Activated T-cell treated with anti-CD3 and anti-CD28 coated beads for 4 hours (primary cell): ENCODE results near the gene OSBPL1A.

ENCODE experiments used
- DNase-seq: peaks from one replicate; pipeline ENCODE4 v3.0.0-alpha.2; 2020

OSBPL1A gene

DNA sequence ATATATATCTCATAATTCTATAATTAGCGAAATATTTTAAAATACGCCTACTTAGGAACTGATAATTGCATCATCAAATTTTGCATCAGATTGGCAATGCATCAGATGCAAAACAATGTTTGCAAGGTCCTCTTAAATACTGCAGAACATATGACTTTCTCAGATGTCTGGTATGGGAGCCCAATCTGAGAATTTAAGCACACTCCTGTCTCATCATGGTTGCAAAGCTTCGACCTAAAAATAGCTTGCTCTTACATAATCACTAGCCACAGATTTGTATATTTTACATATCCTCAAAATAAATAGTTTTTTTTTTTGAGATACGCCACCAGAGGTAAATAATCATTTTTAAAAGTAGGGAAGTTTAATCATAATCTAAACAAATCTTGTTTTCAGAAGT, 135.5 kb downstream of the OSBPL1A start:
- no peak for DNase-seq

DNA sequence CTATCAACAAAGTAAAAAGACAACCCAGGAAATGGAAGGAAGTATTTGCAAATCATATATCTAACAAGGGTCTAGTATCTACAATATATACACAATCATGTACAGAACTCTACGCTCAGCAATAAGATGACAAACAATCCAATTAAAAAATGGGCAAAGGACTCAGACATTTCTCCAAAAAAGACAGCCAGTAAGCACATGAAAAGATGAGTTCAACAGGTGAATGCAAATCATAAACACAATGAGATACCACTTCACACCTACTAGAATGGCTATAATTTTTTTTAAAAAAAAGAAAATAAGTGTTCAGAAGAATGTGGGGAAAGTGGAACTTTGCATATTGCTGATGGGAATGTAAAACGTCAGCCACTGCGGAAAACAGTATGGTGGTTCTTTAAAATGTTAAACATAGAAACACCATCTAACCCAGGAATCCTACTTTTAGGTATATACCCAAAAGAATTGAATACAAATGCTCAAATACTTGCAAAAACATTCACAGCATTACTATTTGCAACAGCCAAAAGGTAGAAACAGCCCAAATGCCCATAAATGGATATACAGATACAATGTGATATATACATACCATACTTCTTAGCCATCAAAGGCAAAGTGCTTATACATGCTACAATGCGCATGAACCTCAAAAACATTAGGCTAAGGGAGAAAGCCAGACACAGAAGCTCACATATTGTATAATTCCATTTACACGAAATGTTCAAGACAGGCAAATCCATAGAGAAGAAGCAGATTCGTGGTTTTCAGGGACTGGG, 137.6 kb downstream of the OSBPL1A start:
- no peak for DNase-seq

DNA sequence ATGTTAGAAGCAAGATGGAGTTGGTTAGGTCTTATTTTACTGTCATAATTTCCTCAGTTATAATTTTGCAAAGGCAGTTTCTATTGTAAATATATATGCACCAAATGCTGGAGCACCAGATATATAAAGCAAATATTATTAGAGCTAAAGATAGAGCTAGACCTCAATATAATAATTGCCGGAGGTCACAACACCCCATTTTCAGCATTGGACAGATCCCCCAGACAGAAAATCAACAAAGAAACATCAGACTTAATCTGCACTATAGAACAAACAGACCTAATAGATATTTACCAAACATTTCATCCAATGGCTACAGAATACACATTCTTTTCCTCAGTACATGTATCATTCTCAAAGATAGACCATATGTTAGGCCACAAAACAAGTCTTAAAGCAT, 143.6 kb downstream of the OSBPL1A start:
- DNase-seq: no peak

DNA sequence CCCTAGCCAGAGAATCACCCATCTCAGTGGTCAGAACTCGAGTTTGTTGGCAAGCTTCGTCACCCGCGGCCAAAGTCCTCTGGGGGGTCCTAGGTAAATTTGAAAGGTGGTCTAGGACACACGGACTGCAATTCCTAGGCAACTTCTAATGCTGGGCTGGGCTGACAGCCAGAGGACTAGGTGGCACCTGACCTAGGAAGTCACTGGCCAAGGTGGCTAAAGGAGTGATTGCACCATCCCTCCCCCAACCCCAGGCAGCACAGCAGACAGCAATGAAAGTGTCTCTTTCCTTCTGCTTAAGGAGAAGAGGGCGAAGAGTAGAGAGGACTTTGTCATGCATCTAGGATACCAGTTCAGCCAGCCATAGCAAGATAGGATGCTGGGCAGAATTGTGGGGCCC, 147.9 kb downstream of the OSBPL1A start:
- DNase-seq: no peak

DNA sequence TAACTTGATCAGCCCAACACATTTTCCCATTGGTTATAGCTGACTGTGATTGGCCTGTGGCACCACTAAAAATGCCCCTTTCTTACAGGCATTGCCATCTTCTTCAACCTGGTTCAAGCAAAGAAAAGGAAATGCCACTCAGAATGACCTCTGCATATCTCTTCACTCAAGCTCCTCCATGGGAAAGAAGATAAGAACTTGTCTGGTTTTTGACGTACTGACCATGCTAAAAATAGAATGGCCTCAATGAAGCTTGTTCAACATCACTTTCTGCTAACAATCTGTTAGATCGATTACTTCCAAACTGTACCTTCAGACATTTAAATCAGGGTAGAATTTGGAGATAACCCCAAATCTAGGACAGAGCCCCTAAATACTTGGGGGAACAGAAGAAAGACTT, 149.3 kb downstream of the OSBPL1A start:
- DNase-seq: no peak

DNA sequence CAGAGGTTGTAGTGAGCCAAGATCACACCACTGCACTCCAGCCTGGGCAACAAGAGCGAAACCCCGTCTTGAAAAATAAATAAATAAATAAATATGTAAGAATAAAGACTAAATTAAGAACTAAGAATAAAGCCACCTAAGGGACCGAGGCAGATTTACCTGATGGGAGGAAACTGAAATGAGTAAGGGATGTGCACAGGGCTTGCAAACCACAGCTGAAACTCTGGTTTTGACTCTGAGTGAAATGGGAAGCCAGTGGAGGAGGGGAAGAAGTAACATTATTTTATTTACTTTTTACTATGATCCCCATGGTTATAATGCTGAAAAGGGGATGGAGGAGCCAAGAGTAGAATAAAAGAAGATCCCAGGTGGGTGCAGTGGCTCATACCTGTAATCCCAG, 151.5 kb downstream of the OSBPL1A start:
- DNase-seq: no peak

DNA sequence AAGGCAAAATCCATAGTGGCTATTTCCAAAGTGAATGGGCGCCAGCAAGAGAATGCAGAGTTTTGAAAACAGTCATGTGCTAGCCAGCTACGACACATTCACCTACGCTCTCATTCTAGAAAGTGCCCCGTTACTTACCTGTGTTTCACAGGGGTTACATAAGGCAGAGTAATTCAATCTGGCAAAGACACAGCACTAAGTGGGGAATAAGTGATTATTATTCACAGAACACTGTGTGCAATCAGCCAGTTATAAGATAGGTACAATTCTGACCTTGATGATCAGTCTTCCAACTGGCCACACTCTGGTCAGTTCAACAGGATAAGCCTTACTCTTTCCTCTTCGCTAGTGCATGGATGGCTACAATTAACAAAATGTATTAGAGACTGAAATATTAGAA, 152.9 kb downstream of the OSBPL1A start:
- no peak for DNase-seq

DNA sequence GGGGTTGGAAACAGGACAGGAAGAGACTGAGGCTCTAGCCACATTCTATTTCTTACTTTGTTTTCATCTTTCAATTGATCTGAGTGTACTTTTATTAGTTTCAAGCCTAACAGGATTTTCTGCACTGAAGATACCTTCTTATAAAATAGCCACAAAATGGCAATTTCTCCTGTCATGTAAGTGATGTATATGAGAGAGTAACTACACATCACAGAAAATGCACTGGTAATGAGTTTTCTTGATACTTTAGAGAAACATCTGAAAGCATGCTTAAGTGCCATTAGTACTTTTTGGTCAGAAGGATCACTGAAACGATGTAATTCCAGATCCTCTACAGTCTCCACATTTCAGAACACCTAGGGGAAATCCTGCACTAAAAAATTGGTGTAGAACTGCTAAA, 153.9 kb downstream of the OSBPL1A start:
- DNase-seq: no peak

DNA sequence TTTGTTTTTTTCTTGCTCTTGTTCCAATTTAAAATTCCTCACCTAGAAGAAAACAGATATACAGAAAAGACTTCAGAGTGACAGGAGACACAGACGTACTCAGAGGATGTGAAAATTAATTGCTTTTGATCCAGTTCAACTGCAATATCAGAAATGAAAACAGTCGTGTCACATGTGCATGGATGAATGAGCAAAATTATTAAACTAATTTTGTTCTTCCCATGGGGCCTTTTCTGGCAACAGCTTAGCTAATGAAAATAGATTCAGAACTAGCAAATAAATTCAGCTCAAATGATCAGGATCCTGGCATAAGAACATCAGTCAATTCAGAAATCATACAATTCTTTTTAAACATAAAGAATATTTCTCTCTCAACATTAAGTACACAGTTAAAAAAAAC, 158.3 kb downstream of the OSBPL1A start:
- DNase-seq: no peak

DNA sequence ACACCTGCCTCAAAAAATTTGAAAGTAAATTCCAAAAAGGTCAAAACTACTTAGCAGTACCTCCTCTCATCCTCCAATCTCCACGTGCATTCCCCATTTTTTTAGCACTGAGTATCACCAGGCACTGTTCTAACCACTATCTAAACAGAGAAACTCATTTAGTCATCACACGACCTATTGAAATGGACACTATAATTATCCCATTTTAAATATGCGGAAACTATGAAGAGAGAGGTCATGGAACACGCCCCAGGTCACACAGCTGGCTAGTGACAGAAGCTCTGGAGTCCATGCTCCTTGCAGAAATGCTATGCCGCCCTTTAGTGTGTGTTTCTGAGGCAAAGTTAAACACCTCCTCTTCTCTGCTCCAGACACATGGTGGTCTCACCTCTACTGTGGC, 159.2 kb downstream of the OSBPL1A start:
- no peak for DNase-seq

DNA sequence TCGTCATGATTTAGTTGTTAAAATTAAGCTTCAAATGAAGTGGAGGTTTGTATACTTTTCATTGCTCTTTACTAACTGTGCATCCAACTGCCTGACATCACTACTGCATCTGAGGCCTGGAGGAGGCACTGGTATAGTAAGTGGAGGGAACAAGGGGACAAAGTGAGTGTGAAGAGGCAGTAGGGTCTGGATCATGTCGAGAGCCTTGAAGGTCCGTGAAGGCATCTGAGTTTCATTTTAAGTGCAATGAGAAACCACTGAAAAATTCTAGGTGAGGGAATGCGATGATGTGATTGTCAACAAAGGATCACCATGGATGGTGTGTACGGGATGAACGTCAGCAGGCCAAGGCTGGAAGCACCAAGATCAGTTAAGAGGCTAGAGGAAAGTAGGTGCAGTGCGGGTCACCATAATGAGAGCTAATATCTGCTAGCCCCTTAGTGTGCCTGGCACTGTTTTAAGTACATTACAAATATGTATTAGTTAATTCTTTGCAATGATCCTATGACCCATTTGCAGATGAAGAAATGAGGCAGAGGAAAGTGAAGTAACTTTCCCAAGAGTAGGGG, 162.7 kb downstream of the OSBPL1A start:
- DNase-seq: no peak

DNA sequence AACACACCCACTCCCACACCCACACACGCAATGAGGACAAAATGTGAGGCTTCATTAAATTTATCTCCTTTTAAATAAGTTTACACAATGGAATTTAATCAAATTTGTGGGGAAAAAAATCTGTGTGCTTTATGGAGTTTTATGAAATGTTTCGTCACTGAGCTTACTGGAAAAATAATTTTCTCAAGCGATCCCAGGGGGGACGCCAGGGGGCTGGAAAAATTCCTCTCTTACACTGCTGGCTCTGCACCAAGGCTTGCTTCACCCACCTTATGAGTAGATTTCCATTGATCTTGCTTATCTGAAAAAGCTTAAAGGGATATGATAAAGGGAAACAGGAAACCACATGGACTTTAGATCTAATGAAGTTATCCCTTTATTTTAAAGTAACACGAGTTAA, 163.3 kb downstream of the OSBPL1A start:
- DNase-seq: no peak

DNA sequence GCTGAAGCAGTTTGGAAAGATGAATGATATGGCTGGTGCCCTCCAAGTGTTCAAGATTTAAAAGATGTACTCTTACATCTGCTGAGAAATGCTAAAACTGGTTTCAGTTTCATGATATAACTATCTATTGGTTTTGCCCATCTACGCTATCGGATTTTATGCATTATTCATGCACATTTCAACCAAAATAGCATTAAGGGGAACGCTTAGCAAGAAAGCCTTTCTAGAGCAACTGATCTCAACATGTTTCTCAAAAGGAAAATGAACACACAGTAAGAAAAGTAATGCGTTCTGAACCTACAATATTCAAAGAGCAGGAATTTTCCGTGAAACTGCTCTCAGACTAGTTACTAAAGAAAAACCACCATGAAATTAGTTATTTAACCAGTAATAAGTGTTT, 164.8 kb downstream of the OSBPL1A start:
- DNase-seq: no peak

DNA sequence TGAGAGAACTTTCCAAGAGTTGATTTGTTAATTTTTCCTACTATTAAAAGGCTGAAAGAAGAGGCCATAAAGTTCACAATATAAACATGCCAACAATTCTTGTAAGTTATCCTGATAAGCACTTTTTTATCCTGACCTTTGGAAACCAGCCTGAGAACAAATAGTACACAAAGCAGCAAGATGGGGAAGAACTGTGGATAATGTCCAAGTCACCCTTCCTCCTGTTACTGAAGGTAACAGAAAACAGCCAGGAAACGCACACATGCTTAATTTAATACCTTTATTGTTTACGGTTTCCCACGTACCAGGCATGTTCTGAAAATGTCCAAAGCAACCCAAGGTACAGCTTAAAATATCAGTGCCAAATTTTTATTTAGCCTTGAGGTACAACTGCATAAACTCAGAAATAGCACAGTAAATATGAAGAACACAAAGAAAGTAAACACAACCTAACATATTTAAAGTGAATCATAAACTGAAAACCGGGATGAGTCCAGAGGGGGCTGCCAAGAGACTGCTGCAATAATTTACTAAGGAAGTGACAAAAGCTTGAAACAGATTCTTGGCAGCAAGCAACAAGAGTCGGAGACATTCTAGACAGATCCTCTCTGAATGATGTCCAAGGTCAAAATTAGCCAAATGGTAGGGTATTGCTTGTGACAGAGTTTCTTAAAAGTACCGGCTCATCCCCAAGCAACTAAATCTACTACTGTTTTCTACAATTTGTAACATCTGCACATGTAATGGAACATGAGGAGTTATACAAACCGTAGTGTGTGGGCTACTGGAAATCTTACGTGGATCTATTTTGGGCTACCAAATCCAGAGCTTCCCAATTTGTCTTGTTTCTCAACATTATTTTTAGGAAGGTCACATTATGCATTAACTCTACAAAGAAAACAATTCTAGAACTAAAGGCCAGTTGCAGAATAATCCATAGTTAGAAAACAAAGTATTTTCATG, 165.6 kb downstream of the OSBPL1A start:
- no peak for DNase-seq

DNA sequence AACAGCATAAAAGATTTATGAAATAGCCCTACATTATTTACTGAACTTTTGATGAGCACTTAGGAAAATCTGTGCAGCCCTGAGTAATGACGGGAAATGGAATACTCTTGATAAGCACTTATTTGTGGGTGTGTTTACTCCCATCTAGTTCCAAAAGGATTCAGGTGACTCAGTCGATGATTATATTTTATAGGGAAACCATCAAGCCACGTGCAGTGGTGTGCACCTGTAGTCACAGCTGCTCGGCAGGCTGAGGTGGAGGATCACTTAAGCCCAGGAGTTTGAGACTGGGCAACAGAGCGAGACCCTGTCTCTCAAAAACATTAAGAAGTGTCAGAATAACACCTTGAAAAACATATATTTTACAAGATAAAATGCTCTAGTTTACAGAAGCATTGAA, 166.9 kb downstream of the OSBPL1A start:
- DNase-seq: no peak

DNA sequence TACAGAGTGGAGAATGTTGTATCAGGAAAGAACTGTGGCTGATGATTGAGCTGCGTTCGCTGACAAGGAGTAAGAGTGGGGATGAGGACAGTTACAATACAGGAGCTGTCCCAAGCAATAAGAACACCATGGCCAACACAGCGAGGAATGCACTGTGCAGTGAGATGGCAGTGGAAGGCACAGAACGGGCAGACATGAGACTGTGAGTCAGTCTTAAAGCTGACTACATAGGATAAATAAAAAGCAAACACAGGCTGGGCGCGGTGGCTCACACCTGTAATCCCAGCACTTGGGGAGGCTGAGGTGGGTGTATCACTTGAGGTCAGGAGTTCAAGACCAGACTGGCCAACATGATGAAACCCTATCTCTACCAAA, 169.0 kb downstream of the OSBPL1A start:
- DNase-seq: no peak

DNA sequence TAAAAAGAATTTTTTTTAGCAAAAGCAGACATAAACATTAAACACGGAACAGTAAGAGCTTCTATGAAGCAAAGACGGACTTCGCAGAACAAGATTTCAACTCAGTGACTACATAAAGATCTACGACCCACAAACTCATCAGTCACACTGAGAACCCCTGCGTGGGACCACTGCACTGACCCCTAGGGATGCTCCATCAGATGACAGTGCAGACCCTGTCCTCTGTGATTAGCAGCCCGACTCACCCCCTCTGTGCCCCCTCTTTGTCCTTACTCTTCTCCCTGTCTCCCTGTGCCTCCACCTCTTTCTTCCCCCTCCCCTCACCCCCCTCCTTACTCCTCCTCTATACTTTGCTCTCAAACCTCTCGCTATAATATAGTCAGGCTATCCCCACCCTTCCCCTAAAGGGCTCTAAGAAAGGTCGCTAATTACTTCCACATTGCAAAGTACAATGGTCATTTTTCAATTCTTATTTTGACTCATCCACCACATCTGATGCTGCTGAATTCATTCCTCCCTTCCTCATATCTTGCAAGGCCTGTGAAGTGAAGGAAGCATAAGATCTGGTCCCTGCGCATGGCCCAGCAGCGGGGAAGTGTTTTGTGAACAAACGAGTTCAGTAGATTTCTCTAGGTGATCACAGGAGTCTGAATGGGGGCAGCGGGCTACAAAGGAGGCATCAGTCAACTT, 169.5 kb downstream of the OSBPL1A start:
- DNase-seq: no peak

DNA sequence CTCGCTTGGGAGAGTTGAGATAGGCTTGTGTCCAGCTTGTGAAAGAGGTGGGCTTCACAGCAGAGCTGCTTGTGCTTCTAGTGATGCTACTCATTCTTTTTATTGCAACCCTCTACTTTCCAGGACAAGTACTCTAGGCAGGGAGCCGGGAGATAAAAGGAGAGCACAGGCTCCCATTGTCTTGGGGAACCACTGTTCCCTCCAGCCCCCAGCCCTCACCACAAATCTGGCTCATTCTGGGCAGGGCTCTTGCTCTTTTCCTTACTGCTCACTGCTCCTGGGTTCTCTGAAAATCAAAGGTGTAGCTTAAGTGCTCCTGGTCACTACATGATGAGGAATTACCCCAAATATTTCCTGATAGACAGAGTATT, 177.3 kb downstream of the OSBPL1A start:
- no peak for DNase-seq

DNA sequence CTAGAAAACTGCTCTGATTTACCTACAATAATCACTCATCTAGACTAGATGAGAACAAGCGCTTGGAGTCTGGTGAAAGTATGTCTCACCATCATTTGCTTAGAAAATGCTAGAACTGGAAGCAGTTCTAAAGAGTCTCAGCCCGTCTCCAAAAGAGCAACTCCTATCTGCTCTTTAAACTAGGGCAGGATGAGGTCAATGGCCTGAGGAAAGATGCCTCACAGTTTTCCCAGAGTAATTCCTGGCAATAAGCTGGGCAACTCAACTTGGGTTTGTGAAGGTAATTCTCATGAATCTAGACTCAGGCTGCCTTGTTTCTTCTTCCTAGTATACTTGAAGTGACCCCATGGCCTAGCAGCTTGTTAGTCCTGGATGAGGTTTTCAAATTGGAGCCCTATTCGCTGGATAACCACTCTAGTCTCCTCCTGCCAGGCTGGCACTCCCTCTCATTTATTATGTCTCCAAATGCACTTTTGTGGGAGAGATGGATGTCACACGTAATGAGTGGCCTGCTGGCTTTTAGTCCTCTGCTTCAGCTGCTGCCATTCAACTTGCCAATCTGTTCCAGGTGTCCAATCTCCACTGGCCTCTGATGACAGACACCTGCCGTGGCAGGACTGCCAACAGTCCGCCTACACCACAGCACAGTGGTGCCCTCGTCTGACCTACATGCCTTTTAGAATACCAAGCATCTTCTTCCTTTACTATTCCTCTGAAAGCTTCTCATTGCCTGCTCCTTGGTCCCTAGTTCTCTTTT, 177.9 kb downstream of the OSBPL1A start:
- DNase-seq: no peak

DNA sequence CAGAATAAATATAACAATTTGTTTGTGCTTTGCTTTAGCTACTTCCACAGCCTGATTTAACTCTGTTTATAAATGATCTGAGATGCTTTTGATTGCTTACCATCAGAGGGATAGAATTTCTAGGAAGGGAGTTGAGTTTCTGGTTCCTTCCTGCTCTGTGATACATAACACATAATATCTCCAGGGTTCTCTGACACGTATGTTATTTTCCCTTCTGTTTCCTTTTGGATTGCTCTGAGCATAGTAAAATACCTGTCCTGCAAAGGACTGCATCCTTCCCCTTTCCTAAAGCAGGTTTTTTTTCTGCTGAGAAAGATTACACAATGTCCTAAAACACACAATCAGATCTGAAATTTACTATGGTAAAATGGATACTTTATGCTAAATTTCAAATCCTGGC, 182.7 kb downstream of the OSBPL1A start:
- DNase-seq: no peak

DNA sequence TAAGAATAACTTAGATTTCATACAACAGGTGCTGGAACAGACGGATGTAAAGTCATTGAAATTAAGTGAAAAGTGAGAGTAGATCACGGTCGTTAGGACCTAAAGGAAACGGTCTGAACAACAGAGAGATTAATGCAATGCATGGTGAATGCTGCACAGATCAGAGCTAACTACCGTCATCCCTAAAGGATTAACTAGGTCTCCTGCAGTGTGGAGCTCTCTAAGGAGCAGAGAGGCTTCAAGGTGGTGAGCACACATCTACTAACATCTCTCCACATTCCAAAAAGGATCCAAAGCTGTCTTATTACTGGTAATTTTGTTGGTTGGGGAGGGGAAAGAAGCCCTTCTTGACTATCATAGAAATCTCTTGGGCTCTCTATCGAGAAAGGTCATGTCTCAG, 183.5 kb downstream of the OSBPL1A start:
- no peak for DNase-seq

DNA sequence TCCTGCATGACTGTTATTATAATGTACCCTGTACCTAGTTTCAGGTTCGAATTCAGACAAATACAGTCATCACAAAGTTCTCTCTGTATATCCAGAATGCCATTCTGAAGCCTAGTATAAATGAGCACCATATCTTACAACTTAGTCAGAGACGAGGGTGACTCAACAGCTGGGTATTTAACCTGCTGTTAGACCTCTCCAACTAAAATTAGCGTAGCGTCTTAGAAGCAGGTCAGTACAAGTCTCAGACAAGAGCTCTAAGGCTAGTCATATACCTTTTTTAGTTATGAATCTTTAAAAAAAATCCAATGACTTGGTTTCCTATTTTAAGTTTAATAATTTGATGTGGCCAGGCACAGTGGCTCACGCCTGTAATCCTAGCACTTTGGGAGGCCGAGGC, 184.7 kb downstream of the OSBPL1A start:
- DNase-seq: no peak

DNA sequence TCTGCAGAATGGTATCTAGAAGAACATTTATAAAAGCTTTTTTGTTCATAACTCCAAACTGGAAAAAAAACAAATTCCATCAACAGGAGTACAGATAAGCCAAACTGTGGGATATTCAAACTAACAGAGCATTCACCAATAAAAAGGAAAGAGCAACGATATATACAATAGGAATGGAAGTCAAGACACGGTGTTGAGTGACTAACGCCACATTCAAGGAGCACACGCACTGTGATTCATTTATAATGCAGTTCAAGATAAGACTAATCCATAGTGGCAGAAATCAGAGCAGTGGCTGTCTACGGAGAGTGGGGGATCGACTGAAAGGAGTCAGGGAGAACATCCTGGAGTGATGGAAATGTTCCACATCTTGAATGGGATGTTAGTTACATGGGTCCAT, 188.1 kb downstream of the OSBPL1A start:
- DNase-seq: no peak
